ENCODE measurements around the gene POLR1G.
"Not testable (repeated sequence)": the region's sequence is repeated elsewhere in the genome, so short reads cannot be mapped to it uniquely, and the experiment has no call there.

Gene POLR1G

DNA sequence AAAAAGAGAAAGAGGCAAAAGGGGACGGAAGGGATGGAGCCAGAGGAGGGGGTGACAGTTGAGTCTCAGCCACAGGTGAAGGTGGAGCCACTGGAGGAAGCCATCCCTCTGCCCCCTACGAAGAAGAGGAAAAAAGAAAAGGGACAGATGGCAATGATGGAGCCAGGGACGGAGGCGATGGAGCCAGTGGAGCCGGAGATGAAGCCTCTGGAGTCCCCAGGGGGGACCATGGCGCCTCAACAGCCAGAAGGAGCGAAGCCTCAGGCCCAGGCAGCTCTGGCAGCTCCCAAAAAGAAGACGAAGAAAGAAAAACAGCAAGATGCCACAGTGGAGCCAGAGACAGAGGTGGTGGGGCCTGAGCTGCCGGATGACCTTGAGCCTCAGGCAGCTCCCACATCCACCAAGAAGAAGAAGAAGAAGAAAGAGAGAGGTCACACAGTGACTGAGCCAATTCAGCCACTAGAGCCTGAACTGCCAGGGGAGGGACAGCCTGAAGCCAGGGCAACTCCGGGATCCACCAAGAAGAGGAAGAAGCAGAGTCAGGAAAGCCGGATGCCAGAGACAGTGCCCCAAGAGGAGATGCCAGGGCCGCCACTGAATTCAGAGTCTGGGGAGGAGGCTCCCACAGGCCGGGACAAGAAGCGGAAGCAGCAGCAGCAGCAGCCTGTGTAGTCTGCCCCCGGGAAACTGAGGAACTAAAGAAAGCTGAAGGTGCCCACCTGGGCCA lies 2.5 kb downstream of the POLR1G start:
- no peaks in the 10 kb centered on the region for H3F3A ChIP-seq (ENCODE audit: low read depth)
- no peak overlapping the region for H2AFZ ChIP-seq (ENCODE audit: low read length)
- H3K4me3 ChIP-seq (ENCODE audit: low read length, poor library complexity, severe bottlenecking), result no peak overlapping the region
- H3K9me3 ChIP-seq (ENCODE audit: insufficient read depth, low read depth, low read length), result no peaks in the 10 kb centered on the region
- peaks cover 25% of the 10 kb centered on the region for H3K4me1 ChIP-seq (ENCODE audit: insufficient read depth, low read length, poor library complexity, severe bottlenecking)
- H3K9me2 ChIP-seq (replicated peaks; ENCODE audit: low read depth, low read length), result no peaks in the 10 kb centered on the region
- H3K79me2 ChIP-seq (ENCODE audit: insufficient read depth, low read length), result peaks cover 4% of the 10 kb centered on the region; the same call in 1 of the 2 replicates
- no peaks in the 10 kb centered on the region for H3K27me3 ChIP-seq (ENCODE audit: insufficient read depth, low read length, poor library complexity, severe bottlenecking)
- H3K9ac ChIP-seq (ENCODE audit: low read depth, low read length, poor library complexity, severe bottlenecking), result no peak overlapping the region
- no peaks in the 10 kb centered on the region; the same call in 1 of the 2 replicates for H3K36me3 ChIP-seq (ENCODE audit: insufficient read depth, low read length)
- H4K20me1 ChIP-seq (ENCODE audit: insufficient read depth, low read length, poor library complexity, severe bottlenecking), result no peaks in the 10 kb centered on the region
- no peak for TF ChIP-seq EZH2phosphoT487 (IDR thresholded peaks at IDR 0.05; ENCODE audit: borderline replicate concordance)
- TF ChIP-seq, protein P1, sequence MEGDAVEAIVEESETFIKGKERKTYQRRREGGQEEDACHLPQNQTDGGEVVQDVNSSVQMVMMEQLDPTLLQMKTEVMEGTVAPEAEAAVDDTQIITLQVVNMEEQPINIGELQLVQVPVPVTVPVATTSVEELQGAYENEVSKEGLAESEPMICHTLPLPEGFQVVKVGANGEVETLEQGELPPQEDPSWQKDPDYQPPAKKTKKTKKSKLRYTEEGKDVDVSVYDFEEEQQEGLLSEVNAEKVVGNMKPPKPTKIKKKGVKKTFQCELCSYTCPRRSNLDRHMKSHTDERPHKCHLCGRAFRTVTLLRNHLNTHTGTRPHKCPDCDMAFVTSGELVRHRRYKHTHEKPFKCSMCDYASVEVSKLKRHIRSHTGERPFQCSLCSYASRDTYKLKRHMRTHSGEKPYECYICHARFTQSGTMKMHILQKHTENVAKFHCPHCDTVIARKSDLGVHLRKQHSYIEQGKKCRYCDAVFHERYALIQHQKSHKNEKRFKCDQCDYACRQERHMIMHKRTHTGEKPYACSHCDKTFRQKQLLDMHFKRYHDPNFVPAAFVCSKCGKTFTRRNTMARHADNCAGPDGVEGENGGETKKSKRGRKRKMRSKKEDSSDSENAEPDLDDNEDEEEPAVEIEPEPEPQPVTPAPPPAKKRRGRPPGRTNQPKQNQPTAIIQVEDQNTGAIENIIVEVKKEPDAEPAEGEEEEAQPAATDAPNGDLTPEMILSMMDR (conservative IDR thresholded peaks at IDR 0.05; ENCODE audit: low read length), result no peak
- H3K4me2 ChIP-seq (ENCODE audit: low read depth, low read length, poor library complexity, severe bottlenecking), result no peak overlapping the region

- H3K4me2 ChIP-seq (ENCODE audit: low read depth, low read length, poor library complexity, severe bottlenecking), result no peak overlapping the region
- no peak overlapping the region for H3K9ac ChIP-seq (ENCODE audit: low read depth, low read length, poor library complexity, severe bottlenecking)
- H3K36me3 ChIP-seq (ENCODE audit: insufficient read depth, low read length), result no peaks in the 10 kb centered on the region; the same call in 1 of the 2 replicates
- H2AFZ ChIP-seq (ENCODE audit: low read length), result no peak overlapping the region
- no peak for TF ChIP-seq EZH2phosphoT487 (IDR thresholded peaks at IDR 0.05; ENCODE audit: borderline replicate concordance)
- TF ChIP-seq, protein P1 (conservative IDR thresholded peaks at IDR 0.05; ENCODE audit: low read length), result no peak
- no peaks in the 10 kb centered on the region for H3K27me3 ChIP-seq (ENCODE audit: insufficient read depth, low read length, poor library complexity, severe bottlenecking)
- H3K79me2 ChIP-seq (ENCODE audit: insufficient read depth, low read length), result peaks cover 4% of the 10 kb centered on the region; the same call in 1 of the 2 replicates
- H4K20me1 ChIP-seq (ENCODE audit: insufficient read depth, low read length, poor library complexity, severe bottlenecking), result no peaks in the 10 kb centered on the region
- H3K9me2 ChIP-seq (replicated peaks; ENCODE audit: low read depth, low read length), result no peaks in the 10 kb centered on the region
- H3F3A ChIP-seq (ENCODE audit: low read depth), result no peaks in the 10 kb centered on the region
- H3K4me1 ChIP-seq (ENCODE audit: insufficient read depth, low read length, poor library complexity, severe bottlenecking), result peaks cover 20% of the 10 kb centered on the region
- no peak overlapping the region for H3K4me3 ChIP-seq (ENCODE audit: low read length, poor library complexity, severe bottlenecking)
- H3K9me3 ChIP-seq (ENCODE audit: insufficient read depth, low read depth, low read length), result no peaks in the 10 kb centered on the region
Observed at GRCh38 chr19:45409557-45409920, 3.1 kb downstream of the POLR1G start.

- not testable (repeated sequence) for H4K20me1 ChIP-seq (ENCODE audit: insufficient read depth, low read length, poor library complexity, severe bottlenecking); H3K36me3 ChIP-seq (ENCODE audit: insufficient read depth, low read length); H3K4me2 ChIP-seq (ENCODE audit: low read depth, low read length, poor library complexity, severe bottlenecking); H2AFZ ChIP-seq (ENCODE audit: low read length); H3K9me2 ChIP-seq (replicated peaks; ENCODE audit: low read depth, low read length); H3K79me2 ChIP-seq (ENCODE audit: insufficient read depth, low read length); H3F3A ChIP-seq (ENCODE audit: low read depth); H3K4me3 ChIP-seq (ENCODE audit: low read length, poor library complexity, severe bottlenecking); H3K27me3 ChIP-seq (ENCODE audit: insufficient read depth, low read length, poor library complexity, severe bottlenecking); H3K9ac ChIP-seq (ENCODE audit: low read depth, low read length, poor library complexity, severe bottlenecking); H3K9me3 ChIP-seq (ENCODE audit: insufficient read depth, low read depth, low read length)
- H3K4me1 ChIP-seq (ENCODE audit: insufficient read depth, low read length, poor library complexity, severe bottlenecking), result peaks cover 16% of the 10 kb centered on the region
Observed at GRCh38 chr19:45410330-45410729, 3.9 kb downstream of the POLR1G start.

DNA sequence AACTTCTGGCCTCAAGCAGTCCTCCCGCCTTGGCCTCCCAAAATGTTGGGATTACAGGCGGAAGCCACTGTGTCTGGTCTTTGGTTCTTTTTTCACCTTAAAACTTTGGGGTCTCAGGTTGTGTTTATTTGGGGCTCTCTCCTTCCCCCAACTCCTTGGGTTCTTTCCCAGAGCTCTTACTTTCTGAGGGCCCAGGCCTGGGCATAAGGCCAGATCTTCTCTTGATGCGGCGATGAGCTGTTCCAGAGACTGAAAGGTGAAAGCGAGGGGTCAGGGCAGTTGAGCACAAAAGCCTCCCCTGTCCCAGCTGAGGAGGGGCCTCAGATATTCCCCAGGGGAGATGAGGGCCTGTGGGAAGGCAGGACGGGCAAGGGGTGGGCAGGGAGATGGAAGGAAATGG lies 7.1 kb downstream of the POLR1G start:
- H3K4me3 ChIP-seq (ENCODE audit: low read length, poor library complexity, severe bottlenecking), result no peak overlapping the region
- TF ChIP-seq EZH2phosphoT487 (IDR thresholded peaks at IDR 0.05; ENCODE audit: borderline replicate concordance), result no peak
- TF ChIP-seq, protein P1 (conservative IDR thresholded peaks at IDR 0.05; ENCODE audit: low read length), result no peak
- H3K4me1 ChIP-seq (ENCODE audit: insufficient read depth, low read length, poor library complexity, severe bottlenecking), result no peaks in the 10 kb centered on the region
- peaks cover 7% of the 10 kb centered on the region; the same call in 1 of the 2 replicates for H3K36me3 ChIP-seq (ENCODE audit: insufficient read depth, low read length)
- no peaks in the 10 kb centered on the region for H3K79me2 ChIP-seq (ENCODE audit: insufficient read depth, low read length)
- H4K20me1 ChIP-seq (ENCODE audit: insufficient read depth, low read length, poor library complexity, severe bottlenecking), result no peaks in the 10 kb centered on the region
- no peaks in the 10 kb centered on the region for H3K9me2 ChIP-seq (replicated peaks; ENCODE audit: low read depth, low read length)
- H3K4me2 ChIP-seq (ENCODE audit: low read depth, low read length, poor library complexity, severe bottlenecking), result no peak overlapping the region
- H3K9me3 ChIP-seq (ENCODE audit: insufficient read depth, low read depth, low read length), result no peaks in the 10 kb centered on the region
- no peak overlapping the region for H3K9ac ChIP-seq (ENCODE audit: low read depth, low read length, poor library complexity, severe bottlenecking)
- H3K27me3 ChIP-seq (ENCODE audit: insufficient read depth, low read length, poor library complexity, severe bottlenecking), result no peaks in the 10 kb centered on the region
- H3F3A ChIP-seq (ENCODE audit: low read depth), result no peaks in the 10 kb centered on the region
- H2AFZ ChIP-seq (ENCODE audit: low read length), result no peak overlapping the region

Data from Loucy (cell line).